SK-N-SH (cell line): ENCODE measurements around the gene OPCML. TPM values are rescaled to one million over a fixed set of nuclear protein-coding genes. Genes with fewer than 3 reads are reported as not detected.

Experiments used
- CTCF ChIA-PET: fragments of 300-600, 350-600 bp; formaldehyde crosslinking; extraction: SDS; loops from one replicate; lab custom pipeline; 2021; lab: Yijun Ruan, JAX
- POLR2A ChIA-PET: fragments of 350-600 bp; sonication (Branson Sonifier 250); formaldehyde crosslinking; extraction: SDS; loops from one replicate; lab custom pipeline; 2020; ENCODE audit warnings: antibody characterized with exemption, inconsistent platforms; lab: Yijun Ruan, JAX
- DNase-seq: peaks from one replicate; pipeline ENCODE4 v3.0.0; 2012
- H2AFZ ChIP-seq: fragments of 200-600 bp; sonication (generic); 2 replicates; pipeline ENCODE4 v1.8.1; 2016; ENCODE audit warnings: antibody characterized with exemption, mild to moderate bottlenecking, low read depth
- H3F3A ChIP-seq: fragments of 200-600 bp; sonication (generic); replicated peaks from 2 replicates; pipeline ENCODE3; 2016; ENCODE audit warnings: antibody characterized with exemption, mild to moderate bottlenecking; ENCODE audit not compliant: insufficient read depth
- H3K27ac ChIP-seq, 2 experiments: fragments of 200-500 bp in 1 of 2; fragments of 200-600 bp in 1 of 2; sonication (Bioruptor generic) in 1 of 2; sonication (generic), shearing (Covaris generic) in 1 of 2; 2 replicates each; pipeline versions ENCODE4 v1.5.1 to v1.6.1; 2014 to 2016; ENCODE audit warnings: low read depth in 2 of 2, inconsistent platforms in 1 of 2, low read length in 1 of 2, mild to moderate bottlenecking in 1 of 2, mixed read lengths in 1 of 2
- H3K27me3 ChIP-seq: fragments of 200-600 bp; sonication (generic), shearing (Covaris generic); 2 replicates; pipeline ENCODE4 v1.6.1; 2016; ENCODE audit warnings: mixed run types; ENCODE audit not compliant: insufficient read depth
- H3K36me3 ChIP-seq, 2 experiments: fragments of 200-500 bp in 1 of 2; fragments of 200-600 bp in 1 of 2; sonication (Bioruptor generic) in 1 of 2; sonication (generic) in 1 of 2; replicated peaks in 1 of 2; 2 replicates each; pipeline versions ENCODE3 to v1.5.1; 2014 to 2016; ENCODE audit warnings: low read length in 1 of 2, mild to moderate bottlenecking in 1 of 2; ENCODE audit not compliant: insufficient read depth in 2 of 2, control insufficient read depth in 1 of 2
- H3K4me1 ChIP-seq, 2 experiments: fragments of 200-500 bp in 1 of 2; fragments of 200-600 bp in 1 of 2; sonication (Bioruptor generic) in 1 of 2; sonication (generic), shearing (Covaris generic) in 1 of 2; 2 replicates each; pipeline versions ENCODE4 v1.5.1 to v1.6.1; 2014 to 2016; ENCODE audit warnings: low read depth in 1 of 2, low read length in 1 of 2, mixed run types in 1 of 2; ENCODE audit not compliant: insufficient read depth in 2 of 2, control insufficient read depth in 1 of 2
- H3K4me2 ChIP-seq: fragments of 200-600 bp; sonication (generic), shearing (Covaris generic); 2 replicates; pipeline ENCODE4 v1.6.1; 2017; ENCODE audit warnings: mixed run types
- H3K4me3 ChIP-seq, 2 experiments: fragments of 200-500 bp in 1 of 2; fragments of 200-600 bp in 1 of 2; sonication (Bioruptor generic) in 1 of 2; sonication (generic), shearing (Covaris generic) in 1 of 2; 2 replicates each; pipeline versions ENCODE4 v1.5.1 to v1.8.1; 2014 to 2016; ENCODE audit warnings: low read depth in 2 of 2, inconsistent platforms in 1 of 2, low read length in 1 of 2, mild to moderate bottlenecking in 1 of 2, mixed read lengths in 1 of 2, moderate library complexity in 1 of 2
- H3K79me2 ChIP-seq: fragments of 200-600 bp; sonication (generic); 2 replicates; pipeline ENCODE4 v1.8.1; 2017; ENCODE audit warnings: mild to moderate bottlenecking; ENCODE audit not compliant: insufficient read depth
- H3K9ac ChIP-seq: fragments of 200-600 bp; sonication (generic); 2 replicates; pipeline ENCODE4 v1.6.1; 2017; ENCODE audit warnings: mixed run types
- H3K9me2 ChIP-seq: fragments of 200-600 bp; sonication (generic); 2 replicates; pipeline ENCODE4 v1.6.1; 2017; ENCODE audit warnings: mixed run types
- H3K9me3 ChIP-seq: fragments of 200-600 bp; sonication (generic); 2 replicates; pipeline ENCODE4 v1.6.1; 2017; ENCODE audit warnings: mixed run types, mild to moderate bottlenecking, moderate library complexity
- H4K20me1 ChIP-seq: fragments of 200-600 bp; sonication (generic); 2 replicates; pipeline ENCODE4 v1.6.1; 2017; ENCODE audit warnings: mild to moderate bottlenecking, mixed run types; ENCODE audit not compliant: insufficient read depth
- CTCF ChIP-seq: fragments of 200-600 bp; sonication (generic); IDR thresholded peaks from 2 replicates; pipeline ENCODE4 v1.6.1; 2017; ENCODE audit warnings: antibody characterized with exemption, mild to moderate bottlenecking, moderate library complexity
- EZH2phosphoT487 ChIP-seq: fragments of 200-600 bp; sonication (generic); IDR thresholded peaks from 2 replicates; pipeline ENCODE4 v1.6.1; 2017; ENCODE audit warnings: low read depth, mixed run types, mild to moderate bottlenecking, antibody characterized with exemption, moderate library complexity, borderline replicate concordance
- FOXM1 ChIP-seq: IDR thresholded peaks from 2 replicates; pipeline ENCODE4 v1.4.0; 2012; ENCODE audit warnings: low read depth, mild to moderate bottlenecking
- MXI1 ChIP-seq: IDR thresholded peaks from 2 replicates; pipeline ENCODE4 v1.6.1; 2012; ENCODE audit warnings: mild to moderate bottlenecking, low read depth, low read length, improper control_type of control experiment
- NFIC ChIP-seq: IDR thresholded peaks from 2 replicates; pipeline ENCODE4 v1.4.0; 2012; ENCODE audit warnings: borderline replicate concordance
- NRF1 ChIP-seq: IDR thresholded peaks from 2 replicates; pipeline ENCODE4 v1.6.1; 2012; ENCODE audit warnings: low read depth, mild to moderate bottlenecking, low read length
- POLR2AphosphoS5 ChIP-seq: IDR thresholded peaks from 2 replicates; pipeline ENCODE4 v1.6.1; 2012; ENCODE audit warnings: low read depth, low read length
- SMC3 ChIP-seq: IDR thresholded peaks from 2 replicates; pipeline ENCODE4 v1.6.1; 2012; ENCODE audit warnings: low read depth, low read length, improper control_type of control experiment
- TCF12 ChIP-seq: IDR thresholded peaks from 2 replicates; pipeline ENCODE4 v1.4.0; 2012
- USF1 ChIP-seq: IDR thresholded peaks from 2 replicates; pipeline ENCODE4 v1.4.0; 2012; ENCODE audit warnings: low read depth, borderline replicate concordance
- WGBS: methylation state at CpG from one replicate; pipeline ENCODE4 v1.1.6; 2017; ENCODE audit warnings: low lambda C conversion rate; 5-methylcytosine and 5-hydroxymethylcytosine counted together
- polyA plus RNA-seq, 3 experiments: library from polyadenylated mRNA; depleted of rRNA; stranded (reverse); fragments of >200 nt; gene quantifications; 2 replicates each; pipeline ENCODE4 v1.2.3, GENCODE V29; 2012

Gene OPCML
- polyA plus RNA-seq, 1 of the 3 experiments (the other 2 are of a cell fraction), result not detected

GRCh38 chr11:132839236-132839945, 692.9 kb downstream of the OPCML start:
- H3K36me3 ChIP-seq, result no peaks in the 10 kb centered on the region
- no peaks in the 10 kb centered on the region for H3K79me2 ChIP-seq
- H3K4me2 ChIP-seq, result no peak overlapping the region
- no peaks in the 10 kb centered on the region for H3K27me3 ChIP-seq
- POLR2A ChIA-PET, result no interaction called here
- H3K4me3 ChIP-seq, result no peak overlapping the region
- H3K4me1 ChIP-seq, result no peaks in the 10 kb centered on the region
- WGBS, result 52% methylated on average over 15 of the region's 18 CpGs
- no peak for TF ChIP-seq NRF1
- no peak for TF ChIP-seq POLR2AphosphoS5
- TF ChIP-seq, all 33 proteins: peak for 0
- CTCF ChIA-PET, result no interaction called here
- Histone ChIP-seq H3K9ac (no peak overlapping the region), H3K9me3 (no peaks in the 10 kb centered on the region), H3K9me2 (no peaks in the 10 kb centered on the region), H4K20me1 (no peaks in the 10 kb centered on the region), H2AFZ (no peak overlapping the region), H3F3A (no peaks in the 10 kb centered on the region), H3K27ac (no peak overlapping the region)
- no peak for DNase-seq

GRCh38 chr11:132838627-132839026, 693.7 kb downstream of the OPCML start:
- POLR2A ChIA-PET, result no interaction called here
- TF ChIP-seq TCF12 (no peak), USF1 (no peak), EZH2phosphoT487 (no peak), SMC3 (no peak), MXI1 (no peak), CTCF (no peak), NFIC (no peak), FOXM1 (no peak)
- H3K4me2 ChIP-seq, result no peak overlapping the region

More at GRCh38 chr11:132838627-132839026, 693.7 kb downstream of the OPCML start:
- Histone ChIP-seq H3K9me2 (no peaks in the 10 kb centered on the region), H3K79me2 (no peaks in the 10 kb centered on the region), H3K36me3 (no peaks in the 10 kb centered on the region), H4K20me1 (no peaks in the 10 kb centered on the region), H3K9ac (no peak overlapping the region), H3K4me3 (no peak overlapping the region), H3F3A (no peaks in the 10 kb centered on the region), H3K27me3 (no peaks in the 10 kb centered on the region), H3K4me1 (no peaks in the 10 kb centered on the region), H3K9me3 (no peaks in the 10 kb centered on the region), H2AFZ (no peak overlapping the region), H3K27ac (no peak overlapping the region)
- WGBS, result 42% methylated on average over 7 of the region's 7 CpGs
- no peak for DNase-seq
- CTCF ChIA-PET, result no interaction called here
